Trophoblast cell (in vitro differentiated cells and primary cell): ENCODE measurements around the gene PTDSS2.

Experiments
- DNase-seq, 2 donors: peaks; one replicate each; pipeline ENCODE4 v3.0.0-alpha.2; 2016
- H2AFZ ChIP-seq: 2 replicates; pipeline ENCODE4 v1.6.1; 2013; ENCODE audit warnings: low read length, moderate library complexity, mild to moderate bottlenecking; ENCODE audit not compliant: insufficient read depth, poor library complexity
- H2AK5ac ChIP-seq: 2 replicates; pipeline ENCODE4 v1.6.1; 2013; ENCODE audit warnings: mild to moderate bottlenecking, low read length
- H2BK120ac ChIP-seq: 2 replicates; pipeline ENCODE4 v1.6.1; 2013; ENCODE audit warnings: low read length, mild to moderate bottlenecking, moderate library complexity; ENCODE audit not compliant: insufficient read depth, poor library complexity
- H2BK12ac ChIP-seq: 2 replicates; pipeline ENCODE4 v1.6.1; 2013; ENCODE audit warnings: mild to moderate bottlenecking, low read length, moderate library complexity
- H2BK5ac ChIP-seq: 2 replicates; pipeline ENCODE4 v1.6.1; 2013; ENCODE audit warnings: low read length, low read depth, moderate library complexity, mild to moderate bottlenecking; ENCODE audit not compliant: poor library complexity
- H3K14ac ChIP-seq: 2 replicates; pipeline ENCODE4 v1.6.1; 2013; ENCODE audit warnings: mild to moderate bottlenecking, low read length
- H3K18ac ChIP-seq: 2 replicates; pipeline ENCODE4 v1.6.1; 2013; ENCODE audit warnings: mild to moderate bottlenecking, low read length
- H3K23ac ChIP-seq: 2 replicates; pipeline ENCODE4 v1.6.1; 2013; ENCODE audit warnings: low read length
- H3K27ac ChIP-seq: 2 replicates; pipeline ENCODE4 v1.5.1; 2013; ENCODE audit warnings: low read depth, mild to moderate bottlenecking, inconsistent platforms, low read length, moderate library complexity
- H3K27me3 ChIP-seq: 2 replicates; pipeline ENCODE4 v1.6.1; 2013; ENCODE audit warnings: inconsistent platforms, mild to moderate bottlenecking, low read length, moderate library complexity; ENCODE audit not compliant: insufficient read depth
- H3K36me3 ChIP-seq, 2 experiments: 1 replicate in 1 of 2; 2 replicates in 1 of 2; pipeline ENCODE4 v1.6.1; 2013; ENCODE audit warnings: low read length in 2 of 2, mild to moderate bottlenecking in 2 of 2, moderate library complexity in 1 of 2; ENCODE audit not compliant: insufficient read depth in 2 of 2, control insufficient read depth in 1 of 2
- H3K4ac ChIP-seq: 2 replicates; pipeline ENCODE4 v1.6.1; 2013; ENCODE audit warnings: low read depth, mild to moderate bottlenecking, low read length, moderate library complexity
- H3K4me1 ChIP-seq, 2 experiments: 1 replicate in 1 of 2; 2 replicates in 1 of 2; pipeline ENCODE4 v1.6.1; 2013; ENCODE audit warnings: low read length in 2 of 2, mild to moderate bottlenecking in 2 of 2, moderate library complexity in 1 of 2; ENCODE audit not compliant: insufficient read depth in 2 of 2, control insufficient read depth in 1 of 2
- H3K4me2 ChIP-seq: 2 replicates; pipeline ENCODE4 v1.6.1; 2013; ENCODE audit warnings: inconsistent platforms, mild to moderate bottlenecking, low read length, moderate library complexity
- H3K4me3 ChIP-seq: 2 replicates; pipeline ENCODE4 v1.5.1; 2013; ENCODE audit warnings: mild to moderate bottlenecking, low read depth, low read length, inconsistent platforms
- H3K79me1 ChIP-seq: one replicate; pipeline ENCODE4 v1.6.1; 2013; ENCODE audit warnings: low read length
- H3K79me2 ChIP-seq: 2 replicates; pipeline ENCODE4 v1.6.1; 2013; ENCODE audit warnings: low read length, mild to moderate bottlenecking; ENCODE audit not compliant: control insufficient read depth, insufficient read depth, poor library complexity
- H3K9ac ChIP-seq: 2 replicates; pipeline ENCODE4 v1.6.1; 2013; ENCODE audit warnings: mild to moderate bottlenecking, low read length
- H3K9me3 ChIP-seq: 2 replicates; pipeline ENCODE4 v1.6.1; 2013; ENCODE audit warnings: low read depth, mild to moderate bottlenecking, control low read depth, inconsistent platforms, low read length; ENCODE audit not compliant: insufficient read depth
- H4K12ac ChIP-seq: 2 replicates; pipeline ENCODE4 v1.6.1; 2013; ENCODE audit warnings: low read depth, mild to moderate bottlenecking, low read length, moderate library complexity
- H4K8ac ChIP-seq: 2 replicates; pipeline ENCODE4 v1.6.1; 2013; ENCODE audit warnings: low read depth, mild to moderate bottlenecking, low read length, moderate library complexity
- H4K91ac ChIP-seq: one replicate; pipeline ENCODE4 v1.6.1; 2013; ENCODE audit warnings: low read depth, mild to moderate bottlenecking, low read length, moderate library complexity
- WGBS: extraction: QIAGEN DNeasy Blood & Tissue Kit; methylation state at CpG from one replicate; pipeline ENCODE4 v1.1.7; 2013; ENCODE audit warnings: missing lambda C conversion rate; ENCODE audit not compliant: insufficient read length, insufficient coverage; ENCODE audit errors: extremely low coverage; 5-methylcytosine and 5-hydroxymethylcytosine counted together

Gene PTDSS2

DNA sequence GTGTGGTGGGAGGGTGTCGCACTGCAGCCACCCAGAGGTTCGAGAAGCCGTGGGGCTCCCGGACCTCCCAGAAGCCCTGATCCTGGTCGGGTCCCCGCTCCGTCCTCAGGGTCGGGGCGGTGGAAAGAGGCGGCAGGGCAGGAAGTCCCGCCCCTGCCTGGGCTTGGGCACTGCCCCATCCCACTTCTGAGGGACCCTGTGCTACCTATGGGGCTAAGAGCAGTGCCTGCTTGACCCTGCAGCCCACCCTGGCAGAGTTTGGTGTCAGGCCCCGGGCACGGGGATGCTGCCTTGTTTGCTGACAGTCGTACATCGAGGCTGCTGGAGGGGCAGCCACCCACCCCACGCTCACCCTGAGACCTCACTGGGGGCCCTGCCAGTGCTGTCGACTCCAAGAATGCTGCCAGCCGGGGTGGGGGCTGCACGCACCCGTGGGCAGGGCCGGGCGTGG lies 37.5 kb downstream of the PTDSS2 start:
- Histone ChIP-seq H3K23ac (no peak overlapping the region), H3K18ac (no peak overlapping the region), H3K27me3 (no peaks in the 10 kb centered on the region), H4K12ac (no peak overlapping the region), H2BK5ac (no peak overlapping the region), H4K8ac (no peak overlapping the region), H3K79me2 (no peaks in the 10 kb centered on the region), H2AFZ (no peak overlapping the region), H3K9ac (no peak overlapping the region), H3K36me3 (peaks cover 31 to 36% of the 10 kb centered on the region in 2 experiments), H2AK5ac (no peak overlapping the region), H2BK12ac (no peak overlapping the region), H3K79me1 (no peaks in the 10 kb centered on the region), H3K9me3 (peaks cover 18% of the 10 kb centered on the region), H3K4me1 (no peaks in the 10 kb centered on the region), H3K4ac (no peak overlapping the region), H3K4me3 (no peak overlapping the region), H2BK120ac (no peak overlapping the region), H3K14ac (no peak overlapping the region), H4K91ac (no peak overlapping the region), H3K4me2 (no peak overlapping the region), H3K27ac (no peak overlapping the region)
- no CpG with 5 or more reads among the region's 22 CpGs for WGBS
- no peak for DNase-seq

DNA sequence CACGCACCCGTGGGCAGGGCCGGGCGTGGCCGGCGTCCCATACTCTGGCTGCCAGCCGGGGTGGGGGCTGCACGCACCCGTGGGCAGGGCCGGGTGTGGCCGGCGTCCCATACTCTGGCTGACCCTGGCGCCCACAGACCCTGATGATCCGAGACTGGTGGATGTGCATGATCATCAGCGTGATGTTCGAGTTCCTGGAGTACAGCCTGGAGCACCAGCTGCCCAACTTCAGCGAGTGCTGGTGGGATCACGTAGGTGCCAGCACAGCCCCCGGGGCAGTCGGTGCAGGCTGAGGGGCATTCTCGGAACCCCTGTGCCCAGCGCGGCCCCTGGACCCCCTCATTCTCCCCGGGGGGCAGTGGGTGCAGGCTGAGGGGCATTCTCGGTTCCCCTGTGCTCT lies 38.0 kb downstream of the PTDSS2 start:
- H3K4me3 ChIP-seq, result no peak overlapping the region
- H3K9ac ChIP-seq, result no peak overlapping the region
- no peak overlapping the region for H2AK5ac ChIP-seq
- peaks cover 34 to 41% of the 10 kb centered on the region in 2 experiments for H3K36me3 ChIP-seq
- no peak overlapping the region for H3K4me2 ChIP-seq
- H3K79me2 ChIP-seq, result no peaks in the 10 kb centered on the region
- H3K79me1 ChIP-seq, result no peaks in the 10 kb centered on the region
- no peaks in the 10 kb centered on the region for H3K4me1 ChIP-seq
- H3K23ac ChIP-seq, result no peak overlapping the region
- peaks cover 18% of the 10 kb centered on the region for H3K9me3 ChIP-seq
- H3K18ac ChIP-seq, result no peak overlapping the region
- no peak overlapping the region for H3K4ac ChIP-seq
- H2BK120ac ChIP-seq, result no peak overlapping the region
- no peak overlapping the region for H2BK5ac ChIP-seq
- WGBS, result no CpG with 5 or more reads among the region's 25 CpGs
- no peak overlapping the region for H3K14ac ChIP-seq
- no peak overlapping the region for H4K12ac ChIP-seq
- no peak overlapping the region for H3K27ac ChIP-seq
- H2BK12ac ChIP-seq, result no peak overlapping the region
- H3K27me3 ChIP-seq, result no peaks in the 10 kb centered on the region
- no peak for DNase-seq
- no peak overlapping the region for H4K91ac ChIP-seq
- H2AFZ ChIP-seq, result no peak overlapping the region
- H4K8ac ChIP-seq, result no peak overlapping the region

DNA sequence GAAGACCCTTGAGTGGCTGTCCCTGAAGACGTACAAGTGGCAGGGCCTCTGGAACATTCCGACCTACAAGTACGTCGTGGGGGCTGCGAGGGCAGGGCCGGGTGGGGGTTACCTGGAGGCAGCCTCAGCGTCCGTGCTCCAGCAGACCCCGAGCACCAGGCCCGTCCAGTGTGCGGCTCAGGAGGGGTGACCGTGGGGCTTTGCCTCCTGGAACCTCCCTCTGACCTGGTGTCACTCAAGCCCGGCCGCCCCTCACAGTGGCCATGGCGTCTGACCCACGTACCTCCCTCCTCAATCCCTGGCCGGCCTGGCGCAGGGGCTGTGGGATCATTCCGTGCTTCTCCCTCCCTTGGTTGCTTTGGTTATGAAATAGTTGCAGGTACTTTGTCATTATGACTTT lies 38.5 kb downstream of the PTDSS2 start:
- H3K4me3 ChIP-seq, result no peak overlapping the region
- no peaks in the 10 kb centered on the region for H3K27me3 ChIP-seq
- no CpG with 5 or more reads among the region's 19 CpGs for WGBS
- no peak overlapping the region for H3K14ac ChIP-seq
- no peak overlapping the region for H3K18ac ChIP-seq
- no peak overlapping the region for H3K4me2 ChIP-seq
- no peak overlapping the region for H2AK5ac ChIP-seq
- no peak overlapping the region for H2BK120ac ChIP-seq
- no peaks in the 10 kb centered on the region for H3K4me1 ChIP-seq
- H4K8ac ChIP-seq, result no peak overlapping the region
- no peak overlapping the region for H4K91ac ChIP-seq
- H3K79me2 ChIP-seq, result no peaks in the 10 kb centered on the region
- H3K36me3 ChIP-seq, result peaks cover 35 to 43% of the 10 kb centered on the region in 2 experiments
- H3K23ac ChIP-seq, result no peak overlapping the region
- H2BK5ac ChIP-seq, result no peak overlapping the region
- H2BK12ac ChIP-seq, result no peak overlapping the region
- H3K9ac ChIP-seq, result no peak overlapping the region
- H4K12ac ChIP-seq, result no peak overlapping the region
- H3K79me1 ChIP-seq, result no peaks in the 10 kb centered on the region
- H3K27ac ChIP-seq, result no peak overlapping the region
- no peak overlapping the region for H3K4ac ChIP-seq
- DNase-seq, result no peak
- H2AFZ ChIP-seq, result no peak overlapping the region
- peaks cover 18% of the 10 kb centered on the region for H3K9me3 ChIP-seq

DNA sequence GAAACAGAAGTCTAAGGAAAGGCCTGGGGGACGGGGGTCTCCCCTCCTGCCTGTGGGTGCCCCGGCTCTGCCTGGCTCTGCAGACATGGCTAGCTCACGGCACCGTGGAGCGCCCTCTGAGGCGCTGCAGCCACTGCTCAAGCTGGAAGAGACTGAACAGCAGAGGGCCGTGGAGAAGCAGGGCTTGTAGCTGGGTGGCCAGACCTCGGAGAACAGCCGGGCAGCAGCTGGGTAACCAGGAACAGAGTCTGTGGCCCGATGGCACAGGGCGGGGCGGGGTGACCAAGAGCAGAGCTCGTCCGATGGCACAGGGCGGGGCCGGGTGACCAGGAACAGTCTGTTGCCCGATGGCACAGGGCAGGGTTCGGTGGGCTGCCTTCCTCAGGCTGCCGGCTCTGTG lies 38.9 kb downstream of the PTDSS2 start:
- WGBS, result no CpG with 5 or more reads among the region's 19 CpGs
- Histone ChIP-seq H3K14ac (no peak overlapping the region), H3K4me3 (no peak overlapping the region), H3K18ac (no peak overlapping the region), H2BK12ac (no peak overlapping the region), H4K8ac (no peak overlapping the region), H2AK5ac (no peak overlapping the region), H3K9me3 (peaks cover 16% of the 10 kb centered on the region), H4K91ac (no peak overlapping the region), H3K27ac (no peak overlapping the region), H4K12ac (no peak overlapping the region), H3K4me1 (no peaks in the 10 kb centered on the region), H2BK5ac (no peak overlapping the region), H2BK120ac (no peak overlapping the region), H3K79me1 (no peaks in the 10 kb centered on the region), H3K36me3 (peaks cover 38 to 44% of the 10 kb centered on the region in 2 experiments), H3K9ac (no peak overlapping the region), H3K4ac (no peak overlapping the region), H3K79me2 (no peaks in the 10 kb centered on the region), H3K27me3 (no peaks in the 10 kb centered on the region), H3K23ac (no peak overlapping the region), H2AFZ (no peak overlapping the region), H3K4me2 (no peak overlapping the region)
- DNase-seq, result no peak
